Gastrocnemius medialis (tissue), 4 donors: ENCODE measurements around the gene RAB44. TPM values are rescaled to one million over a fixed set of nuclear protein-coding genes. Genes with fewer than 3 reads are reported as not detected.

Experiments
- ATAC-seq, 2 donors: fragments of 150-250 bp; one replicate each; pipeline ENCODE4 v1.9.1; 2016
- DNase-seq, 2 donors: peaks; one replicate each; pipeline ENCODE4 v3.0.0-alpha.2; 2019
- H3K27ac ChIP-seq, 4 donors: fragments of 200-600 bp; sonication (generic); 1 replicate in 1 of 4; 2 replicates in 3 of 4; pipeline ENCODE4 v1.5.1; 2016 to 2018; ENCODE audit warnings: mild to moderate bottlenecking in 2 of 4, moderate library complexity in 1 of 4
- H3K27me3 ChIP-seq, 3 donors: fragments of 200-600 bp; sonication (generic) in 2 of 3; 1 replicate in 1 of 3; 2 replicates in 2 of 3; pipeline versions ENCODE4 v1.5.1 to v1.6.0; 2016 to 2019; ENCODE audit warnings: mild to moderate bottlenecking in 1 of 3, moderate library complexity in 1 of 3
- H3K36me3 ChIP-seq, 2 donors: fragments of 200-600 bp; sonication (generic) in 1 of 2; one replicate each; pipeline ENCODE4 v1.5.1; 2017 to 2018
- H3K4me1 ChIP-seq, 2 donors: fragments of 200-600 bp; sonication (generic) in 1 of 2; one replicate each; pipeline ENCODE4 v1.5.1; 2016 to 2017; ENCODE audit warnings: mild to moderate bottlenecking in 2 of 2
- H3K4me3 ChIP-seq, 4 donors: fragments of 200-600 bp; sonication (generic) in 3 of 4; 1 replicate in 1 of 4; 2 replicates in 3 of 4; pipeline ENCODE4 v1.5.1; 2016 to 2019; ENCODE audit warnings: mild to moderate bottlenecking in 2 of 4
- H3K9me3 ChIP-seq, 3 donors: fragments of 200-600 bp; sonication (generic) in 2 of 3; 1 replicate in 1 of 3; 2 replicates in 2 of 3; pipeline ENCODE4 v1.5.1; 2016 to 2019
- POLR2A ChIP-seq, 2 donors: fragments of 450-650 bp; IDR thresholded peaks; one replicate each; pipeline ENCODE4 v1.6.1; 2017; ENCODE audit warnings: antibody characterized with exemption in 2 of 2, mild to moderate bottlenecking in 2 of 2, moderate library complexity in 2 of 2
- in situ Hi-C, 4 donors: fragments of 200-750 bp; cut with MboI; loops; one replicate each; pipeline versions ENCODE4 v1.15.0 to v1.8.0; 2017; ENCODE audit warnings: low sequenced_read_pairs in 4 of 4
- intact Hi-C: fragments of 100-400 bp; cut with DNase I; formaldehyde crosslinking; loops from one replicate; pipeline ENCODE4 v1.15.1; 2023; ENCODE audit warnings: low total_unique reads
- total RNA-seq, 4 donors: library from RNA; depleted of rRNA; stranded (reverse); fragments of >200 nt; gene quantifications; one replicate each; pipeline versions ENCODE4 v1.1.0 to v1.2.3, GENCODE V29; 2016
- TF ChIP-seq, protein P1 (sequence below), 5 experiments: fragments of 450-650 bp in 3 of 5; fragments of 200-600 bp in 2 of 5; sonication (generic) in 2 of 5; IDR thresholded peaks in 4 of 5; conservative IDR thresholded peaks in 1 of 5; 1 replicate in 4 of 5; 2 replicates in 1 of 5; pipeline ENCODE4 v1.5.1; 2016 to 2019; ENCODE audit warnings: antibody characterized with exemption in 5 of 5, mild to moderate bottlenecking in 3 of 5, moderate library complexity in 3 of 5

The RAB44 gene
- total RNA-seq, 4 donors from 2014 or later = 0.09 TPM; not detected in 3

DNA sequence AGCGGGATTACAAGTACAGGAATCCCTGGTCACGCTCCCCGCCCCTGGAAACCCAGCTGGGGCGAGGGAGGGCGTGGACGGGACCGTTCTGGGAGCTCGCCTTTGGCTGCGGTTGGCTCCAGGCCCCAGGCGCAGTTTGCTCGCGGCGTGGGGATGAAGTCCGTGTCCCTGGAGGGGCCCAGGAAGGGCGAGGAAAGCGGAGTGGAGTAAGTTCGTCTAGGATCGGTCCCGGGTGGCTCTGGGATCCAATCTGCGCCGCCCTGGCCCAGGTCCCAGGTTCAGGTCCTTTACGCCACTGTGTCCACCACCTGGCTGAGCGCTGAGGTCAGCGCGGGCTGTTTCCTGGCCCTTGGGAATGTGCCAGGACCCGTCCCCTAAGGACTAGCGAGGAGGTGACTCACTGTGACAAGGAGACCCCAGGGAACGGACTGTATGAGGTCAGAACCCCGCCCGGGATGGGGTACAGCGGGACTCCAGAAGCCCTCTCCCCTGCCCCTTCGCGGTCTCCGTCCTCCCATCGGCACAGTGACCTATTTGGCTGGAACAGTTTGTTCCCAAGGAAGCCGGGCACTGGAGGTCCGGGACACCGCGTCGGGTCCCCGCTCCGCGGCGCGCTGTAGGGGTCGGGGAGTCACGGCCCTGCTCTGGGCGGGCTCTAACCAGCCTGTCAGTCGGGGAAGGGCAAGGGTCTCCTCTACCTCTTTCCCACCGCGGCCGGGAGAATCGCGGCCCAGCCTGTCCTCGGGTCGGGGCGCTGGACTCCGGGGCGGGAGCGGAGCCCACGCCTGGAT is 18.4 kb upstream of the RAB44 start:
- Histone ChIP-seq H3K4me1 (peaks cover 26 to 37% of the 10 kb centered on the region in 2 donors), H3K27ac (peak overlapping the region; percentile 99 to 100 (median 100)), H3K27me3 (no peaks in the 10 kb centered on the region), H3K36me3 (peaks cover 2 to 16% of the 10 kb centered on the region in 2 donors), H3K9me3 (no peaks in the 10 kb centered on the region), H3K4me3 (peak overlapping the region; percentile 91 to 97 (median 93))
- peak; percentile 10 to 82 for TF ChIP-seq POLR2A (IDR thresholded peaks at IDR 0.05)
- TF ChIP-seq, protein P1, sequence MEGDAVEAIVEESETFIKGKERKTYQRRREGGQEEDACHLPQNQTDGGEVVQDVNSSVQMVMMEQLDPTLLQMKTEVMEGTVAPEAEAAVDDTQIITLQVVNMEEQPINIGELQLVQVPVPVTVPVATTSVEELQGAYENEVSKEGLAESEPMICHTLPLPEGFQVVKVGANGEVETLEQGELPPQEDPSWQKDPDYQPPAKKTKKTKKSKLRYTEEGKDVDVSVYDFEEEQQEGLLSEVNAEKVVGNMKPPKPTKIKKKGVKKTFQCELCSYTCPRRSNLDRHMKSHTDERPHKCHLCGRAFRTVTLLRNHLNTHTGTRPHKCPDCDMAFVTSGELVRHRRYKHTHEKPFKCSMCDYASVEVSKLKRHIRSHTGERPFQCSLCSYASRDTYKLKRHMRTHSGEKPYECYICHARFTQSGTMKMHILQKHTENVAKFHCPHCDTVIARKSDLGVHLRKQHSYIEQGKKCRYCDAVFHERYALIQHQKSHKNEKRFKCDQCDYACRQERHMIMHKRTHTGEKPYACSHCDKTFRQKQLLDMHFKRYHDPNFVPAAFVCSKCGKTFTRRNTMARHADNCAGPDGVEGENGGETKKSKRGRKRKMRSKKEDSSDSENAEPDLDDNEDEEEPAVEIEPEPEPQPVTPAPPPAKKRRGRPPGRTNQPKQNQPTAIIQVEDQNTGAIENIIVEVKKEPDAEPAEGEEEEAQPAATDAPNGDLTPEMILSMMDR (IDR thresholded peaks at IDR 0.05 in 4 of 5, conservative IDR thresholded peaks at IDR 0.05 in 1 of 5) = no peak
- in situ Hi-C loops = loop anchor here in 1 of 4 donors (25.0 kb wide), 1 partner anchor 242 kb away; the partner anchor contains the start of genes KCTD20 and PXT1
- ATAC-seq = peak; percentile 55 to 63
- peak; percentile 69 to 94 for DNase-seq
- intact Hi-C loops = loop anchor here (2.0 to 5.0 kb wide), 3 partner anchors 74 to 318 kb away; partner anchors contain the start of genes KCTD20 and PXT1

DNA sequence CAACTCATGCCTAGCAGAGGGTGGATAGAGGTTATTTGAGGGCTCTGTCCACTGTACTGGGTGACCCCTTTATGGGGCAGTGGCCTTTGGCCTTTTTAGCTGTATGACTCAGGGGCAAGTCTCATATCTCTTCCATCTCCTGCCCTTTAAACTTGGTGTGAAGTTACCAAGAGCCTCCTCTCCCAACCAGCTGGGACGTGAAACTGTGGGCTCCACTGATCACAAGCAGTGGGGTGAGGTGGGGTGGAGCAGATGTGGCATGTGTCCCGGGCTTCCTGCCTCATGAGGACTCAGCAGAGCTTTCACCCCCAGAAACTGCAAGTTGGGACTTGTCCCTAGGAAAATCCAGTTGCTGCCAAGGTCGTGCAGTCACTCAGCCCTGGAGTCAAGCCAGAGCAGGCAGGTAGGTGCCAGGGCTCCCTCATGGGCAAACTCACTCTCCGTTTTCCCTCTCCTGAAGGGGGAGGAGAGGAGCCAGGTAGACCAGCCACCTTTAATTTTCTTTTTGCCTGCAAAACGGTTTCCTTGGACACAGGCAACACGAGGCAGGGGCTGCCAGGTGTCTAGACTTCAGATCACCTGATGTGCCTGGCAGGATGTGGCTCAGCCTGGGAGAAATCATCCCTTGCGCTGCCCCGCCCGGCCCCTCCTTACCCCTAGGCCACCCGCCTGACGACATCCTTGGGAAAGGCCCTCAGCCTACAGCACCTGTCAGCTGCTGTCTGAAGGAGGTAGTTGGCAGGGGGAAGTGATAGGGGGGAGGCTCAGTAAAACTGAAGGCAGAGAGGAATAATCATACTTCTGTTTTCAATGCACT is 15.1 kb upstream of the RAB44 start:
- in situ Hi-C loops = loop anchor here (5.0 to 25.0 kb wide), 4 partner anchors 58 to 258 kb away; partner anchors contain the start of genes KCTD20 (in 1 of the 4) and PXT1 (in 1 of the 4)
- no peaks in the 10 kb centered on the region for H3K27me3 ChIP-seq
- peak in 1 of 2 donors; percentile 91 for DNase-seq
- peak overlapping the region in 2 of 4 donors; percentile 19 to 27 for H3K4me3 ChIP-seq
- no peak for TF ChIP-seq POLR2A (IDR thresholded peaks at IDR 0.05)
- TF ChIP-seq, protein P1 (IDR thresholded peaks at IDR 0.05 in 4 of 5, conservative IDR thresholded peaks at IDR 0.05 in 1 of 5) = no peak
- peaks cover 22 to 49% of the 10 kb centered on the region in 2 donors for H3K36me3 ChIP-seq
- ATAC-seq = peak in 1 of 2 donors; percentile 13
- peak overlapping the region in 3 of 4 donors; percentile 99 to 100 (median 100) for H3K27ac ChIP-seq
- H3K9me3 ChIP-seq = no peaks in the 10 kb centered on the region
- intact Hi-C loops = loop anchor here (5.0 kb wide), 3 partner anchors 170 to 955 kb away; no protein-coding TSS in a partner anchor
- H3K4me1 ChIP-seq = peaks cover 26 to 35% of the 10 kb centered on the region in 2 donors

DNA sequence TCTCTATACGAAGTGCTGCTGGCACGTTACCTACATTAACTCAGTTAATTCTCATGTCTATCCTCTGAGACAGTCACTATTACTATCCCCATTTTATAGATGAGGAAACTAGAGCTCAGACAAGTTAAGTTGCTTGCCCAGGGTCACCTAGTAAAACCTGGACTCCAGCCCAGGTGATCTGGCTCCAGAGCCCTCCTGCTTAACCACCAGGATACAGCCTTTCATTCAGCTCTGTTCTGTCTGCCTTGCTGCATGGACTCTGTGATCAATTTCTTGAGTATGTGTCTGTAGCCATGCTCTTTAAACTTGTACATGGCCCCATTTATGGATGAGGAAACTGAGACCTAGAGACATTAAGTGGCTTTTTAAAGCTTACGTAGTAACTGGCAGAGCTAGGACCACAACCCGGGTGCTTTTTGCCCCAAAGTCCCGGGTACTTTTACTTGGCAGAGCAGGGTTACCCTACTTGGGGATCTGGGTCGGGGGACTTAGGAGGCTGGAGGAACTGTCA is 14.4 kb upstream of the RAB44 start:
- Histone ChIP-seq H3K27me3 (no peaks in the 10 kb centered on the region), H3K27ac (peak overlapping the region in 3 of 4 donors; percentile 99 to 100 (median 100)), H3K4me1 (peaks cover 19 to 28% of the 10 kb centered on the region in 2 donors), H3K9me3 (no peaks in the 10 kb centered on the region), H3K36me3 (peaks cover 22 to 49% of the 10 kb centered on the region in 2 donors), H3K4me3 (no peak overlapping the region)
- ATAC-seq (no peak), DNase-seq (no peak)
- in situ Hi-C loops (loop anchor here (5.0 to 25.0 kb wide), 4 partner anchors 58 to 258 kb away; partner anchors contain the start of genes KCTD20 (in 1 of the 4) and PXT1 (in 1 of the 4)), intact Hi-C loops (loop anchor here (5.0 kb wide), 3 partner anchors 169 to 956 kb away; no protein-coding TSS in a partner anchor)
- no peak for TF ChIP-seq POLR2A (IDR thresholded peaks at IDR 0.05)
- TF ChIP-seq, protein P1 (IDR thresholded peaks at IDR 0.05 in 4 of 5, conservative IDR thresholded peaks at IDR 0.05 in 1 of 5) = no peak
